ENCODE measurements around the gene ZNF491. TPM values are rescaled to one million over a fixed set of nuclear protein-coding genes. Genes with fewer than 3 reads are reported as not detected.

Gene ZNF491
- total RNA-seq, 1 donor from 2014 or later: not detected

DNA sequence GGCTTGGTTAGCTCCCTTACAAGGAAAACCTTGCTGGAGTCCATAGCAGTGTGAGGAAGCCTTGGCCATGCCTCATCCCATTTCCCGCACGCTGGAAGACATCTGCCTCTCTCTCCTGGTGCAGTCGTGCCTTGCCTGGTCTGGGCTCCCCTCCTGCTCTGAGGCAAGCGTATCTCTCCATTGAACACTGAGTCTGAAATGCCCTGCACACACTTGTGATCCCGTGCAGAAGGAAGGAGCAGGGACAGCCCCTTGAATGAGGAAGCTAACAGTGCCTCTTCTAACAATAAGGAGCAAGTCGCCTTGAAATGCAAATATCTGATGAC, 15.3 kb downstream of the ZNF491 start:
- no peak for TF ChIP-seq EZH2 (IDR thresholded peaks at IDR 0.05; ENCODE audit: insufficient read depth, low read length)
- TF ChIP-seq, protein P1, sequence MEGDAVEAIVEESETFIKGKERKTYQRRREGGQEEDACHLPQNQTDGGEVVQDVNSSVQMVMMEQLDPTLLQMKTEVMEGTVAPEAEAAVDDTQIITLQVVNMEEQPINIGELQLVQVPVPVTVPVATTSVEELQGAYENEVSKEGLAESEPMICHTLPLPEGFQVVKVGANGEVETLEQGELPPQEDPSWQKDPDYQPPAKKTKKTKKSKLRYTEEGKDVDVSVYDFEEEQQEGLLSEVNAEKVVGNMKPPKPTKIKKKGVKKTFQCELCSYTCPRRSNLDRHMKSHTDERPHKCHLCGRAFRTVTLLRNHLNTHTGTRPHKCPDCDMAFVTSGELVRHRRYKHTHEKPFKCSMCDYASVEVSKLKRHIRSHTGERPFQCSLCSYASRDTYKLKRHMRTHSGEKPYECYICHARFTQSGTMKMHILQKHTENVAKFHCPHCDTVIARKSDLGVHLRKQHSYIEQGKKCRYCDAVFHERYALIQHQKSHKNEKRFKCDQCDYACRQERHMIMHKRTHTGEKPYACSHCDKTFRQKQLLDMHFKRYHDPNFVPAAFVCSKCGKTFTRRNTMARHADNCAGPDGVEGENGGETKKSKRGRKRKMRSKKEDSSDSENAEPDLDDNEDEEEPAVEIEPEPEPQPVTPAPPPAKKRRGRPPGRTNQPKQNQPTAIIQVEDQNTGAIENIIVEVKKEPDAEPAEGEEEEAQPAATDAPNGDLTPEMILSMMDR (IDR thresholded peaks at IDR 0.05; ENCODE audit: insufficient read depth, low read depth, low read length): no peak
- DNase-seq (ENCODE audit: low read depth) (no peak), FAIRE-seq (no peak)
- Histone ChIP-seq H3K4me2 (ENCODE audit: low read length) (peak overlapping the region; percentile 95), H3K79me2 (ENCODE audit: insufficient read depth, low read length) (peaks cover 16% of the 10 kb centered on the region), H3K9me3 (ENCODE audit: insufficient read depth, low read depth, low read length) (peaks cover 4% of the 10 kb centered on the region), H3K36me3 (ENCODE audit: insufficient read depth, low read length) (no peaks in the 10 kb centered on the region), H3K27me3 (ENCODE audit: insufficient read depth, low read length) (no peaks in the 10 kb centered on the region), H4K20me1 (ENCODE audit: insufficient read depth, low read length) (no peaks in the 10 kb centered on the region), H3K27ac (ENCODE audit: low read depth, low read length) (no peak overlapping the region), H3K4me1 (ENCODE audit: insufficient read depth, low read length) (peaks cover 5% of the 10 kb centered on the region), H2AFZ (ENCODE audit: low read depth, low read length) (peak overlapping the region; percentile 99), H3K9ac (ENCODE audit: low read length) (peak overlapping the region; percentile 85), H3K4me3 (ENCODE audit: insufficient read depth, low read depth, low read length) (peak overlapping the region; percentile 86)
- Mint-ChIP-seq H3K36me3 (ENCODE audit: low read depth, unreplicated experiment) (peaks cover 2% of the 10 kb centered on the region), H3K9me3 (ENCODE audit: unreplicated experiment) (peaks cover 35% of the 10 kb centered on the region), H3K27me3 (ENCODE audit: low read depth, unreplicated experiment) (no peaks in the 10 kb centered on the region), H3K27ac (ENCODE audit: unreplicated experiment) (no peak overlapping the region), H3K4me1 (ENCODE audit: low read depth, unreplicated experiment) (no peaks in the 10 kb centered on the region), H3K4me3 (ENCODE audit: unreplicated experiment) (no peak overlapping the region)

DNA sequence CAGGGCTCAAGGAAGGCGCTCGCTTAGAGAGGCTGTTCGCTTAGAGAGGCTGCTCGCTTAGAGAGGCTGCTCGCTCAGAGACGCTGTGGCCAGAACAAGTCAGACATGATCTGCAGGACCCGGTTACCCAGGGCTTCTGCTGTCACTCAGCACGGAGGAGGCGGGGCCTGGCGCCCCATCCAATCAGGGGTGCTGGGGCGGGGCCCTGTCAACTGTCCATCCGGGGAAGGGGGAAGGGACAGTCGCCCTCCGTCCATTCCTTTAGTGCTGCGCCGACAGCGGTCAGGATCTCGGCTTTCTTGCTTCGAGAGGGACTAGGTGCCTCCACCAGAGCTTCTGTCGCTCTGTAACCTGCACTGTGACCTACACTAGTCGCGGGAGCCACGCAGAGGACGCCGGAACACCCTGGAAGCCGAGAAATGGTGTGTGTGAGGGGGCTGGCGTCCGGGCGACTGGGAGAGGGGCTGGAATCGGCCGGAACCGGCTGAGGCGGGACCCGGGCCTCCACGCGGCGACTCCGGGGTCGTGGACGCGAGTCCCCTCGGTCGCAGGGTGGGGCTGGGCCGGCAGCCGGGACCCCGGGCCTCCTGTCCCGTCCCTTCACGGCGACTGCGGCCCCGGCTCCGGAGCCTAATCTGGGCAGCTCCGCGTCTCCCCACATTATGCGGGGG, 15.8 kb downstream of the ZNF491 start, which contains the start of gene ZNF440:
Gene ZNF440, plus strand, starts transcription at position 245 of the 671 bp plus-strand sequence. Its CDS starts 175 bp downstream, at position 420.
- no peaks in the 10 kb centered on the region for H3K27me3 ChIP-seq (ENCODE audit: insufficient read depth, low read length)
- H3K36me3 Mint-ChIP-seq (ENCODE audit: low read depth, unreplicated experiment): peaks cover 2% of the 10 kb centered on the region
- peak within 1 kb of the TSS; percentile 85 for H3K9ac ChIP-seq (ENCODE audit: low read length)
- H3K9me3 ChIP-seq (ENCODE audit: insufficient read depth, low read depth, low read length): peaks cover 4% of the 10 kb centered on the region
- H3K4me3 Mint-ChIP-seq (ENCODE audit: unreplicated experiment): no peak within 1 kb of the TSS
- peak within 1 kb of the TSS; percentile 99 for H2AFZ ChIP-seq (ENCODE audit: low read depth, low read length)
- H3K79me2 ChIP-seq (ENCODE audit: insufficient read depth, low read length): peaks cover 16% of the 10 kb centered on the region
- H3K4me1 ChIP-seq (ENCODE audit: insufficient read depth, low read length): peaks cover 5% of the 10 kb centered on the region
- no peaks in the 10 kb centered on the region for H3K27me3 Mint-ChIP-seq (ENCODE audit: low read depth, unreplicated experiment)
- DNase-seq (ENCODE audit: low read depth) (peak; percentile 87), FAIRE-seq (no peak)
- no peaks in the 10 kb centered on the region for H4K20me1 ChIP-seq (ENCODE audit: insufficient read depth, low read length)
- H3K27ac Mint-ChIP-seq (ENCODE audit: unreplicated experiment): no peak within 1 kb of the TSS
- no peaks in the 10 kb centered on the region for H3K36me3 ChIP-seq (ENCODE audit: insufficient read depth, low read length)
- TF ChIP-seq EZH2 (IDR thresholded peaks at IDR 0.05; ENCODE audit: insufficient read depth, low read length): no peak
- TF ChIP-seq, protein P1 (IDR thresholded peaks at IDR 0.05; ENCODE audit: insufficient read depth, low read depth, low read length): no peak
- peak within 1 kb of the TSS; percentile 95 for H3K4me2 ChIP-seq (ENCODE audit: low read length)
- peak within 1 kb of the TSS; percentile 86 for H3K4me3 ChIP-seq (ENCODE audit: insufficient read depth, low read depth, low read length)
- H3K9me3 Mint-ChIP-seq (ENCODE audit: unreplicated experiment): peaks cover 31% of the 10 kb centered on the region
- peak within 1 kb of the TSS; percentile 69 for H3K27ac ChIP-seq (ENCODE audit: low read depth, low read length)
- no peaks in the 10 kb centered on the region for H3K4me1 Mint-ChIP-seq (ENCODE audit: low read depth, unreplicated experiment)

- peak overlapping the region; percentile 99 for H2AFZ ChIP-seq (ENCODE audit: low read depth, low read length)
- Mint-ChIP-seq H3K27ac (ENCODE audit: unreplicated experiment) (no peak overlapping the region), H3K4me3 (ENCODE audit: unreplicated experiment) (no peak overlapping the region), H3K9me3 (ENCODE audit: unreplicated experiment) (peaks cover 29% of the 10 kb centered on the region), H3K27me3 (ENCODE audit: low read depth, unreplicated experiment) (no peaks in the 10 kb centered on the region), H3K36me3 (ENCODE audit: low read depth, unreplicated experiment) (peaks cover 2% of the 10 kb centered on the region), H3K4me1 (ENCODE audit: low read depth, unreplicated experiment) (no peaks in the 10 kb centered on the region)
- peak; percentile 22 for DNase-seq (ENCODE audit: low read depth)
- H3K36me3 ChIP-seq (ENCODE audit: insufficient read depth, low read length): no peaks in the 10 kb centered on the region
- peaks cover 18% of the 10 kb centered on the region for H3K79me2 ChIP-seq (ENCODE audit: insufficient read depth, low read length)
- peak overlapping the region; percentile 85 for H3K9ac ChIP-seq (ENCODE audit: low read length)
- peak overlapping the region; percentile 86 for H3K4me3 ChIP-seq (ENCODE audit: insufficient read depth, low read depth, low read length)
- no peak for FAIRE-seq
- peaks cover 4% of the 10 kb centered on the region for H3K9me3 ChIP-seq (ENCODE audit: insufficient read depth, low read depth, low read length)
- peaks cover 5% of the 10 kb centered on the region for H3K4me1 ChIP-seq (ENCODE audit: insufficient read depth, low read length)
- peak overlapping the region; percentile 95 for H3K4me2 ChIP-seq (ENCODE audit: low read length)
- H3K27ac ChIP-seq (ENCODE audit: low read depth, low read length): peak overlapping the region; percentile 69
- H4K20me1 ChIP-seq (ENCODE audit: insufficient read depth, low read length): no peaks in the 10 kb centered on the region
- TF ChIP-seq EZH2 (IDR thresholded peaks at IDR 0.05; ENCODE audit: insufficient read depth, low read length): no peak
- TF ChIP-seq, protein P1 (IDR thresholded peaks at IDR 0.05; ENCODE audit: insufficient read depth, low read depth, low read length): no peak
- no peaks in the 10 kb centered on the region for H3K27me3 ChIP-seq (ENCODE audit: insufficient read depth, low read length)
Measured at GRCh38 chr19:11814700-11815035, 16.3 kb downstream of the ZNF491 start.
